Measurements from ENCODE around the gene SMAD6. TPM values are rescaled to one million over a fixed set of nuclear protein-coding genes. Genes with fewer than 3 reads are reported as not detected.

SMAD6 gene
- total RNA-seq, 2 experiments from 2014 or later: 0.40 TPM

- DNase-seq: no peak
- no peaks in the 10 kb centered on the region for H3K36me3 Mint-ChIP-seq (ENCODE audit: low read depth)
- H3K27ac Mint-ChIP-seq: no peak overlapping the region
- H3K4me1 Mint-ChIP-seq: peaks cover 7% of the 10 kb centered on the region
- no peaks in the 10 kb centered on the region for H3K9me3 Mint-ChIP-seq
- POLR2A ChIA-PET: no interaction called here
- CTCF ChIA-PET: interaction anchor here (2.5 kb wide), 1 partner anchor 12 kb away, joined by 7 read pairs; no protein-coding TSS in a partner anchor
- H3K27me3 Mint-ChIP-seq: peaks cover 19% of the 10 kb centered on the region
- no peak overlapping the region for H3K4me3 Mint-ChIP-seq
Measured at GRCh38 chr15:66708389-66708788, 6.4 kb downstream of the SMAD6 start.

DNA sequence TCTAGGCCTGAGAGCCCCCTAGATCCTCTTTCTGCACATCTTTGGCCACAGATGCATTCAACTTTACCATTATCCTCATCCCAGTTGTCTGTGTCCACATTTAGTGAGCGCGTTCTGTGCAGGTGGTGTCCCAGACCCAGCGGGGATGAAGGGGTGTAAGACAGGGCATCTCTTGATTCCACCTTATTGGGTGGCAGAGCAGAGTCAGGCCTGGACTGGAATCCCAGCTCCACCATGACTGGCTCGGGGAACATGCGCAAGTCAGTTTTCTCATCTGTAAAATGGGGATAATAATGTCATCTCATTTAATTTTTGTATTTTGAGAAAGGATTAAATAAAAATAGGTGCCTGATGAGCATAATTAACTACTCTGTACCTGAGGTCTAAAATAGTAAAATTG lies 7.8 kb downstream of the SMAD6 start:
- H3K4me3 Mint-ChIP-seq: no peak overlapping the region
- no peak overlapping the region for H3K27ac Mint-ChIP-seq
- POLR2A ChIA-PET: no interaction called here
- H3K36me3 Mint-ChIP-seq (ENCODE audit: low read depth): no peaks in the 10 kb centered on the region
- no peak for DNase-seq
- peaks cover 10% of the 10 kb centered on the region for H3K27me3 Mint-ChIP-seq
- CTCF ChIA-PET: no interaction called here
- H3K4me1 Mint-ChIP-seq: no peaks in the 10 kb centered on the region
- H3K9me3 Mint-ChIP-seq: no peaks in the 10 kb centered on the region

DNA sequence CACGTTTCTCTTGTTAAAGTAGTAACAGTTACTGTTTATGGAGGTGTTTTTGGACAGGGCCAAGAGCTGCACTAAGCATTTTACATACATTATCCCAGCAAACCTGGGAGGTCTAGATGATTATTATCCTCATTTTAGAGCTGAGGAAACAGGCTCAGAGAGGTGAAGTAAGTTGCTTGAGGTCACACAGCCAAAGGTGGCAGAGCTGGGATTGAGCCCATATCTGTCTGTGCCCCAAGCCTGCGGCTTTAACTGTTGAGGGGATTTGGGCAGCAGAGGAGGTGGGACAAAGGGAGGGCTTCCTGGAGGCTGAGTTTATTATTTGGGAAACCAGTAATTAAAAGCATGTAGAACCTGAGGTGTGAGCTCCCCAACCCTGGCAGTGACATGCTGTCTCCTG lies 9.2 kb downstream of the SMAD6 start:
- Mint-ChIP-seq H3K9me3 (no peaks in the 10 kb centered on the region), H3K36me3 (ENCODE audit: low read depth) (no peaks in the 10 kb centered on the region)
- POLR2A ChIA-PET: no interaction called here

DNA sequence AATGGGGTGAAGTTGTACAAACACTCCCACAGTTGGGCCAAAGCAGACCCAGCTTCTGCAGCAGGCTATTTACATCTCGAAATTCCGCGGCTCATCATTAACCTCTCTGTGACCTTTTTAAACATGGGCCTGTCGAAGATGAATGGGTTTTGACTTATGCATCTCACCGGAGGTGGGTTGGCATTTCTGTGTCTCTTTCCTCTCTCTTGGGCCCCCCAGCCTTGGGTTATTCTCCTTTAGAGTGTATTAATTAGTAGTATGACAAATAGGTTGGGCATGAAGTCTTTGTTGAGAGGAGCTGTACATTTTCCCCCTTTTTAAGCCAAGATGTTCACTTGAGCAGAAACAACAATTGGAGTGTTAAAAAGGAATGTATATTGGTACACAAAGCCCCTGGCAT lies 9.8 kb downstream of the SMAD6 start:
- ChIA-PET CTCF (interaction anchor here (2.9 kb wide), 1 partner anchor 9 kb away, joined by 15 read pairs; no protein-coding TSS in a partner anchor), POLR2A (no interaction called here)
- Mint-ChIP-seq H3K9me3 (no peaks in the 10 kb centered on the region), H3K27ac (no peak overlapping the region), H3K36me3 (ENCODE audit: low read depth) (no peaks in the 10 kb centered on the region), H3K27me3 (peaks cover 9% of the 10 kb centered on the region), H3K4me3 (no peak overlapping the region), H3K4me1 (peaks cover 5% of the 10 kb centered on the region)
- DNase-seq: no peak

More for the DNA sequence above, 9.2 kb downstream of the SMAD6 start:
- Mint-ChIP-seq H3K4me3 (no peak overlapping the region), H3K4me1 (peaks cover 2% of the 10 kb centered on the region), H3K27ac (no peak overlapping the region), H3K27me3 (peaks cover 4% of the 10 kb centered on the region)
- CTCF ChIA-PET: interaction anchor here (0.8 to 2.9 kb wide), 2 partner anchors 9 to 11 kb away, joined by 3 to 15 read pairs; no protein-coding TSS in a partner anchor
- DNase-seq: no peak

DNA sequence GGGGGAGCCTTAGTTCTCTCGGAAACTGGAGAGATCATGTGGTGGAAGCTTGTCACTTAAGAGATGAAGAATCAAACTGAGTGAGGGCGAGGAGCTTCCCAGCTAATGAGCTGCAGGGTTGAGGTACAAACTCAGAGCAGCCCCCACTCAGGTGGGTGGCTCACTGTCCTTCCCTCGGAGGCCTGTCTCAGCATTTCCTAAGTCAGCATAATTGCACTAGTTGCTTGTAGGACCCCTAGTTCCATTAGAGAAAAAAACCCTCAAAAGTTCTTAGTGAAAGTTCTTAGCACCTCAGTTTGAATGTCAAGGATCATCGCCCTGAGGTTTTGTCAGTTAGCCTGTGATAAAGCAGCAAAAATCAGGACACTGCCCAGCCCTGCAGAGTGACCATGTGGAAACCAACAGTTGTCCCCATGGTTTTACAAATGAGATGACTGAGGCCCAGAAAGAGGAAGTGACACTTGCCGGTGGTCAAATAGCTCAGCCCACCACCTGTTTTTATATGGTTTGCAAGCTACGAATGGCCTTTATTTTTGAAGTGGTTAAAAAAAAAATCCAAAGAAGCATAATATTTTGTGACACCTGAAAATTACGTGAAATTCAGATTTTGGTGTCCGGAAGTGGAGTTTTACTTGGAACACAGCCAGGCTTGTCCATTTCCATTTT lies 11.9 kb downstream of the SMAD6 start:
- Mint-ChIP-seq H3K27ac (no peak overlapping the region), H3K27me3 (peaks cover 9% of the 10 kb centered on the region), H3K4me3 (no peak overlapping the region), H3K4me1 (peaks cover 5% of the 10 kb centered on the region), H3K36me3 (ENCODE audit: low read depth) (no peaks in the 10 kb centered on the region), H3K9me3 (no peaks in the 10 kb centered on the region)
- ChIA-PET CTCF (interaction anchor here (1.7 kb wide), 1 partner anchor 10 kb away, joined by 4 read pairs; no protein-coding TSS in a partner anchor), POLR2A (no interaction called here)
- no peak for DNase-seq

- Mint-ChIP-seq H3K9me3 (no peaks in the 10 kb centered on the region), H3K4me3 (no peak overlapping the region), H3K27me3 (peaks cover 9% of the 10 kb centered on the region), H3K4me1 (peaks cover 8% of the 10 kb centered on the region), H3K27ac (no peak overlapping the region), H3K36me3 (ENCODE audit: low read depth) (no peaks in the 10 kb centered on the region)
- ChIA-PET POLR2A (no interaction called here), CTCF (interaction anchor here (1.7 kb wide), 1 partner anchor 9 kb away, joined by 4 read pairs; no protein-coding TSS in a partner anchor)
- DNase-seq: no peak
Measured at GRCh38 chr15:66714543-66714981, 12.5 kb downstream of the SMAD6 start.

- Mint-ChIP-seq H3K27ac (no peak overlapping the region), H3K36me3 (ENCODE audit: low read depth) (no peaks in the 10 kb centered on the region), H3K4me1 (peaks cover 14% of the 10 kb centered on the region), H3K9me3 (no peaks in the 10 kb centered on the region), H3K4me3 (no peak overlapping the region), H3K27me3 (peaks cover 9% of the 10 kb centered on the region)
- no peak for DNase-seq
- CTCF ChIA-PET: interaction anchor here (1.7 kb wide), 1 partner anchor 8 kb away, joined by 4 read pairs; no protein-coding TSS in a partner anchor
- POLR2A ChIA-PET: no interaction called here
Measured at GRCh38 chr15:66715181-66715624, 13.2 kb downstream of the SMAD6 start.

- no peak overlapping the region for H3K4me3 Mint-ChIP-seq
- ChIA-PET CTCF (interaction anchor here (0.6 kb wide), 1 partner anchor 15 kb away, joined by 4 read pairs; no protein-coding TSS in a partner anchor), POLR2A (no interaction called here)
- H3K4me1 Mint-ChIP-seq: peaks cover 22% of the 10 kb centered on the region
- no peaks in the 10 kb centered on the region for H3K36me3 Mint-ChIP-seq (ENCODE audit: low read depth)
- peaks cover 9% of the 10 kb centered on the region for H3K27me3 Mint-ChIP-seq
- H3K27ac Mint-ChIP-seq: no peak overlapping the region
- no peaks in the 10 kb centered on the region for H3K9me3 Mint-ChIP-seq
- DNase-seq: no peak
Measured at GRCh38 chr15:66715720-66716655, 14.0 kb downstream of the SMAD6 start.

DNA sequence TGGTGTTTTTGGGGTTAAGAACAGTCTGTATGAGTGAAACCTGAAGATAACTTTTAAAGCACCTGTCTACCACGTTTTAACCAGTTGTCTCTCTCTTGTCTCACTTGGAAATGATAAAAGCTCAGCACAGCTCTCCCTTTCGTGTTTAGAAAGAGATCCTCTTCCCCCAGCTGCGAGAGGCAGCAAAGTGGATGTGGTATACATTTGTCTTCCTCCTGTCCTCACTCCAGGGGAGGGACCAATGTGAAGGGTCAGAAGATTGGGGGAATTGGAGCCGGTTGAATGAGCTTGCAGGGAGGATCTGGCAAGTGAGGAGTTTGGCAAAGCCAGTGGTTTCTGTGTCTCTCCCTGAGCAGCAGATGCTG lies 14.6 kb downstream of the SMAD6 start:
- Mint-ChIP-seq H3K27me3 (peaks cover 11% of the 10 kb centered on the region), H3K36me3 (ENCODE audit: low read depth) (peaks cover 1% of the 10 kb centered on the region), H3K4me1 (peaks cover 29% of the 10 kb centered on the region), H3K4me3 (no peak overlapping the region), H3K9me3 (no peaks in the 10 kb centered on the region), H3K27ac (no peak overlapping the region)
- ChIA-PET POLR2A (no interaction called here), CTCF (no interaction called here)
- DNase-seq: no peak

GRCh38 chr15:66718220-66718988 lies 16.4 kb downstream of the SMAD6 start:
- no peaks in the 10 kb centered on the region for H3K9me3 Mint-ChIP-seq
- CTCF ChIA-PET: no interaction called here
- POLR2A ChIA-PET: no interaction called here
- no peak overlapping the region for H3K4me3 Mint-ChIP-seq
- peaks cover 34% of the 10 kb centered on the region for H3K4me1 Mint-ChIP-seq
- H3K27ac Mint-ChIP-seq: no peak overlapping the region
- H3K27me3 Mint-ChIP-seq: peaks cover 12% of the 10 kb centered on the region
- no peak for DNase-seq
- peaks cover 4% of the 10 kb centered on the region for H3K36me3 Mint-ChIP-seq (ENCODE audit: low read depth)

GRCh38 chr15:66719471-66719870 lies 17.4 kb downstream of the SMAD6 start:
- Mint-ChIP-seq H3K4me1 (peaks cover 34% of the 10 kb centered on the region), H3K4me3 (no peak overlapping the region), H3K27me3 (peaks cover 12% of the 10 kb centered on the region), H3K9me3 (no peaks in the 10 kb centered on the region), H3K36me3 (ENCODE audit: low read depth) (peaks cover 4% of the 10 kb centered on the region), H3K27ac (peak overlapping the region; percentile 82)
- CTCF ChIA-PET: interaction anchor here (0.7 to 2.8 kb wide), 7 partner anchors 8 to 57 kb away, joined by 3 to 15 read pairs (median 6); no protein-coding TSS in a partner anchor
- no peak for DNase-seq
- POLR2A ChIA-PET: no interaction called here

DNA sequence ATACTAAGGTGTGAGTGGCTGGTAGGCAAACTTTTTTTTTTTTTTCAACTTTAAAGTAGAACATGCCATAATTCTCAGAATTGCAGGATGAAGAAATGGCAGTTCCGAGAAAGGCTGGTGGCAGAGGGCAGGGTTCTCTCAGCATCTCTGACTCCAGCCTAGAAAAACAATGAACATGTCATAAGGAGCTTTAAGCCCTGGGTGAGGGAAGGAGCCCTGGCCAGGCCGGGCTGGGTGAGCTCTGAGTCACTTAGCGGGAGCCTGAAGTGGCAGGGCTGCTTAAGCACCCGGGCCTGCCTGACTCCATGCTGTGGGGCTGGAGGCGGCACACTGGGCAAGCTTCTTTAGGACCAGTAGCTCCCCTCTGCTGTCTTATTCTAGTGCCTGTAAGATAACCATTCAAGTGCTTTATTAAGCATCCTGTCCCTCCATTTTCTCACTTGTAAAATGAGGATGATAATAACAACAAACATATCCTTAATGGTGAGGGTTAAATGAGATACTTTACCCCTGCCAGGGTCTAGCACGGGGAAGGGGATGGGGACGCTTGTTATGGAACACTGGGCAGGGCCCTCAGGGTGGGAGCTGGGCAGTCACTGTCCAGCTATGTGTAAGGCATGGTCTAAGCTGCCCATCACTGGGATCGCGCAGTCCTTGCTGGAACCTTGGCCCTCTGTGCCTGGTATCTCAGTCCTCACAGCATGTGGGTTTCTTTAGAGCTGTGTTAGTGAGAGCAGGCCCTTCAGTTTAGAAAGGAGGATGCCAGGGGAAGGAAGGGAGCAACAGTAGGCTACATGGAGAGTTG lies 18.4 kb downstream of the SMAD6 start:
- POLR2A ChIA-PET: interaction anchor here (1.1 kb wide), 1 partner anchor 19 kb away, joined by 3 read pairs; no protein-coding TSS in a partner anchor
- peak overlapping the region; percentile 82 for H3K27ac Mint-ChIP-seq
- H3K9me3 Mint-ChIP-seq: no peaks in the 10 kb centered on the region
- H3K36me3 Mint-ChIP-seq (ENCODE audit: low read depth): peaks cover 4% of the 10 kb centered on the region
- CTCF ChIA-PET: interaction anchor here (0.7 to 2.8 kb wide), 8 partner anchors 9 to 101 kb away, joined by 3 to 15 read pairs (median 5); no protein-coding TSS in a partner anchor
- peak overlapping the region; percentile 2 for H3K4me3 Mint-ChIP-seq
- peaks cover 34% of the 10 kb centered on the region for H3K4me1 Mint-ChIP-seq
- peak; percentile 52 for DNase-seq
- peaks cover 12% of the 10 kb centered on the region for H3K27me3 Mint-ChIP-seq
